Ramos (cell line): ENCODE data around the gene ACACB.

Experiments used
- in situ Hi-C: fragments of 300-500 bp; cut with MboI; formaldehyde crosslinking; loops from one replicate; pipeline ENCODE4 v1.14.3; 2022; ENCODE audit warnings: low sequenced_read_pairs; ENCODE audit not compliant: unreplicated experiment

ACACB gene

GRCh38 chr12:109290061-109290460 lies 173.7 kb downstream of the ACACB start:
- in situ Hi-C loops: no loop called here

- in situ Hi-C loops: no loop called here
Measured at GRCh38 chr12:109291117-109291516, 174.7 kb downstream of the ACACB start.

GRCh38 chr12:109291521-109292341 lies 175.3 kb downstream of the ACACB start:
- in situ Hi-C loops: no loop called here

GRCh38 chr12:109292342-109292711 lies 175.9 kb downstream of the ACACB start:
- in situ Hi-C loops: no loop called here

GRCh38 chr12:109293106-109293505 lies 176.7 kb downstream of the ACACB start:
- in situ Hi-C loops: no loop called here

GRCh38 chr12:109294286-109294796 lies 178.0 kb downstream of the ACACB start:
- in situ Hi-C loops: no loop called here

- in situ Hi-C loops: no loop called here
Measured at GRCh38 chr12:109295764-109296425, 179.5 kb downstream of the ACACB start.

GRCh38 chr12:109296431-109296830 lies 180.0 kb downstream of the ACACB start:
- in situ Hi-C loops: no loop called here

GRCh38 chr12:109299849-109300248 lies 183.5 kb downstream of the ACACB start:
- in situ Hi-C loops: no loop called here

- in situ Hi-C loops: no loop called here
Measured at GRCh38 chr12:109301643-109302168, 185.3 kb downstream of the ACACB start.

- in situ Hi-C loops: no loop called here
Measured at GRCh38 chr12:109302358-109302757, 186.0 kb downstream of the ACACB start.

GRCh38 chr12:109302770-109303169 lies 186.4 kb downstream of the ACACB start:
- in situ Hi-C loops: no loop called here

GRCh38 chr12:109304485-109304884 lies 188.1 kb downstream of the ACACB start:
- in situ Hi-C loops: no loop called here

GRCh38 chr12:109305547-109305946 lies 189.2 kb downstream of the ACACB start:
- in situ Hi-C loops: no loop called here

- in situ Hi-C loops: no loop called here
Measured at GRCh38 chr12:109307051-109307450, 190.7 kb downstream of the ACACB start.

GRCh38 chr12:109308534-109309380 lies 192.4 kb downstream of the ACACB start, which contains the start of gene FOXN4:
Gene FOXN4, minus strand, starts transcription at chr12:109309284. Its CDS starts 963 bp downstream, at chr12:109308321.
- in situ Hi-C loops: no loop called here

GRCh38 chr12:109309381-109310246 lies 193.2 kb downstream of the ACACB start:
- in situ Hi-C loops: no loop called here

- in situ Hi-C loops: no loop called here
Measured at GRCh38 chr12:109310247-109311125, 194.1 kb downstream of the ACACB start.
